ENCODE data around the gene TRIM6.
A peak's percentile ranks its signal among the peaks of the same experiment; 100 is the strongest.
"Not testable (repeated sequence)": the region's sequence is repeated elsewhere in the genome, so short reads cannot be mapped to it uniquely, and the experiment has no call there.

Gene TRIM6

DNA sequence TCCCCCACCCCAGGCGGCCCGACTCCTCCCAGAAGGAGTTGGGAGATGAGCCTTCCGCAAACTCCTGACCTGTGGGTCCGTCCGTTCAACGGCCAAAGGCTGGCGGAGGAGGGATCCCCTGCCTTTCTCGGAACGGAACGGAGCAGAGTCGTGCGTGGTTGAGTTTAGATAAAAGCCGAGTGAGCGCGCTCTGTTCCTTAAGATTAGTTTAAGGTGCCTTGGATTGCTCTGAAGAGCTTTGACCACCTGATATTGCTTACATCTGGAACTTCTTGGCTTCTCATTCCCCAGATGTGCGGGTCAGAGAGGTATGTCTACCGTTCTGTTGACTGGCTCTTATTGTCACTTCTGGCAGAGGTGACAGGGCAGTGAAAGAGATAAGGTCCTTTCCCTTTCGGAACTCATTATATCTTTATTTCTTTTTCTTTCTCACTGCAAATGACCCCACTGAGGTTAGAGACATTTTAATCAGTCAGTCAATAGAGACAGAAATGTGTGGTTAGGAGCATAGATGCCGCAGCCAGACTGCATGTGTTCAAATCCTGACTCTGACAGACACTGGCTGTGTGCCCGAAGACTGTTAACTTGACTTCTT is at the start of gene TRIM6:
TSS of gene TRIM6 (plus strand) at position 31 of the 595 bp plus-strand sequence. CDS start at position 292, 261 bp downstream.
- DNase-seq = no peak

GRCh38 chr11:5547982-5548381 is 48.5 kb upstream of the TRIM6 start:
- DNase-seq = no peak

- no peak for DNase-seq
Measured at GRCh38 chr11:5548440-5548839, 48.0 kb upstream of the TRIM6 start, which contains the start of gene OR52H1. TSS of gene OR52H1 (minus strand) at chr11:5548540. CDS start at chr11:5545505, 3,035 bp downstream.

- DNase-seq = no peak
Measured at GRCh38 chr11:5550440-5551095, 45.9 kb upstream of the TRIM6 start.

GRCh38 chr11:5553343-5553742 is 43.1 kb upstream of the TRIM6 start:
- no peak for DNase-seq

DNA sequence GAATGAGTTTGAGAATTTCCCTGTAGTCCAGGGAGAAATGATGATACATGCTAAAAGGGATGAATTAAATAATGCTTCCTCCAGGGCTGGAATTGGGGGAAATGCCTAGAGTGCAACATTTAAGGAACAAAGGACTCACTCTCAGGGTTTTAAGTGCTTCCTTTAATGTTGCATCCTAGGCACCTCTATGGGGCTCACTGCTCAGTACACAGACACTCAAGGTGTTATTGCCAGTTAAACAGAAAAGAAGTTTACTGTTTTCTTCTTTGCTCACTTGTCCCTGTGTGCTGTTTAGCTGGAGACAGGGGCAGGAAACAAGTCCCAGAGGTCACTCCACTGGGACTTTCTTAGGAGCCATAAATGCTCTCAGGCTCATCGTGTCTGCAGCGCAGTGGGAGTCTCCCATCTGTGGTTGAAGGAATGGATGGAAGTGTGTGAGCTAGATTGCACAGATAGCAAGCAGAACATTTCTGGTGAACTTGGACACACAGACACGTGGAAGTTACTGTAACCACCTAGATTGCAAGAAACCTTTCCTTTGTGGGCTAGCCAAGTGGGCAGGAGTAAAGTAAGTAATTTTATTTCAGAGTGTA is 39.7 kb upstream of the TRIM6 start:
- DNase-seq = no peak

DNA sequence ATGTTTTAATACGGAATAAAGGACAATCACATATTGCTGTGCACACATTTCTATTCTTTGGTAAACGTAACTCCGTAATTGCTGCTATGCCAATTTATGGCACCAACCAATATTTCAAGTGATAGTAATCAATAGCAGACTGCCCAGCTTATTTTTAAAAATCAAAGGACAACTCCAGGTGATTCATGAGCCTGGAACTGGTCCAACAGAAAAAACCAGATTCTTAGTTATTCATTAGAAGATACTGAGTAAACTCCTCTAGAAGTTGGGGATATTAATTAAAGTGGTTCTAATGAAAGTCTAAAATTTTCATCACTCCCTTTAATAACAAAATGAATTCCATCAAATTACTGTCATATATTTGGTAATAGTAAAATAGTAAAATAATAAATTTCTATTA is 38.7 kb upstream of the TRIM6 start:
- no peak for DNase-seq

GRCh38 chr11:5564259-5565019 is 32.0 kb upstream of the TRIM6 start:
- no peak for DNase-seq

DNA sequence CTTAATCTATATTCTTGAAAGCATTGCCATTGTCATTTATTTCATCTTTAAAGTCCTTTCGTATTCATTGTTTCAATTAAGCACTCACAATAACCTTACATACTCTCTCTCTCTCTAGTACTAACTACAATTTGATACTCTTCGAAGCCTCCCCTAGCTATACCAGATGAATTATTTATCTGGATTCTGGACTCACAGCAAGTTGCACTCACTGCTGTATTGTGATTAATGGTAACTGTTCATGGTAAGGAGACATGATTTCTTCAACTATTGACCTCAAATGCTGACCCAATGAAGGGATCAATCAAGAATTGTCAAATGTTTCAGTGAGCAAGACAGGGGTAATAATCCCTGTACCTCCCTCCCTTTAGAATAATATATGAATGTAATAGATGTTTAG is 21.8 kb upstream of the TRIM6 start:
- no peak for DNase-seq

GRCh38 chr11:5575152-5575551 is 21.3 kb upstream of the TRIM6 start:
- DNase-seq = no peak

DNA sequence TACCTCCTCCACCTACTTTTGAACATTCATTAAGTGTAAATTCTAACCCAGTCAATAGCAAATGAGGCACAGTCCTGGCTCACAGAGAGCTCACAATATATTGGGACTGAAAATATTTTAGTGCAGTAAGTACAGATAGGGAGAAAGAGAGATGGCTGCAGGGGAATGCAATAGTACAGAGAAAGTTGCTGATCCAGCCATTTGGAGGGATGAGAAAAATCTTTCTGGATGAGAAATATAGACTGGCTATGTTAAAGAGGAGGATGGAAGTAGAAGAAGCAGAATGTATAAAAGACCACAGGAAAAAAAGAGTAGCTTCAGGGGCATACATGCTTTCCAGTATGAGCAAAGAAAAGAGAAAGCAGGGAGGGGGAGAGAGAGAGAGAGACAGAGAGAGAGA is 19.3 kb upstream of the TRIM6 start:
- no peak for DNase-seq

- DNase-seq = no peak
Measured at GRCh38 chr11:5580577-5580976, 15.9 kb upstream of the TRIM6 start, which contains the start of gene OR52B6. TSS of gene OR52B6 (plus strand) at chr11:5580877. CDS start at chr11:5580877, 0 bp downstream.

- no peak for DNase-seq
Measured at GRCh38 chr11:5581014-5581413, 15.4 kb upstream of the TRIM6 start.

DNA sequence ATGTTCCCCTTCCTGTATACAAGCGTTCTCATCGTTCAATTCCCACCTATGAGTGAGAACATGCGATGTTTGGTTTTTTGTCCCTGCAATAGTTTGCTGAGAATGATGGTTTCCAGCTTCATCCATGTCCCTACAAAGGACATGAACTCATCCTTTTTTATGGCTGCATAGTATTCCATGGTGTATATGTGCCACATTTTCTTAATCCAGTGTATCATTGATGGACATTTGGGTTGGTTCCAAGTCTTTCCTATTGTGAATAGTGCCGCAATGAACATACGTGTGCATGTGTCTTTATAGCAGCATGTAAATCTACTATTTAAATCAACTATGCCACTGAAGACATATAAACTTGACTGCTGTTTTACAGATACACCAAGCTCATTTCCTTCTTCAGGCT is 12.0 kb upstream of the TRIM6 start:
- DNase-seq = not testable (repeated sequence)

- not testable (repeated sequence) for DNase-seq
Measured at GRCh38 chr11:5589906-5590305, 6.5 kb upstream of the TRIM6 start.

GRCh38 chr11:5591613-5592012 is 4.8 kb upstream of the TRIM6 start:
- no peak for DNase-seq

GRCh38 chr11:5592615-5593014 is 3.8 kb upstream of the TRIM6 start:
- no peak for DNase-seq

- DNase-seq = no peak
Measured at GRCh38 chr11:5593146-5593545, 3.3 kb upstream of the TRIM6 start.

GRCh38 chr11:5597953-5598352 is 1.5 kb downstream of the TRIM6 start:
- DNase-seq = no peak

- peak; percentile 38 for DNase-seq
Measured at GRCh38 chr11:5600374-5600851, 4.0 kb downstream of the TRIM6 start.

DNA sequence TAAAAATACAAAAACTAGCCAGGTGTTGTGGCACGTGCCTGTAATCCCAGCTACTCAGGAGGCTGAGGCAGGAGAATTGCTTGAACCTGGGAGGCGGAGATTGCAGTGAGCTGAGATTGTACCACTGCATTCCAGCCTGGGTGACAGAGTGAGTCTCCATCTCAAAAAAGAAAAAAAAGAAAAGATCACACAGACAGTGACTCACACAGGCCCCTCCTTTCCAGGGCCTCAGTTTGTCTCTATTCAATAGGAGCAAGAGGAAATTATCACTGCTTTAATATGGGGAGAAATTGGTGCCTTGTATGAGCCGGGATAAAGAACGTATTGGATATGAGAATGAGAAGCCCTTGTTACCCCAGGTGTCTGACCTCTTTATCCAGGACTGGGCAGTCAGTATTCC is 6.4 kb downstream of the TRIM6 start:
- not testable (repeated sequence) for DNase-seq

GRCh38 chr11:5603326-5603725 is 6.9 kb downstream of the TRIM6 start:
- no peak for DNase-seq

DNA sequence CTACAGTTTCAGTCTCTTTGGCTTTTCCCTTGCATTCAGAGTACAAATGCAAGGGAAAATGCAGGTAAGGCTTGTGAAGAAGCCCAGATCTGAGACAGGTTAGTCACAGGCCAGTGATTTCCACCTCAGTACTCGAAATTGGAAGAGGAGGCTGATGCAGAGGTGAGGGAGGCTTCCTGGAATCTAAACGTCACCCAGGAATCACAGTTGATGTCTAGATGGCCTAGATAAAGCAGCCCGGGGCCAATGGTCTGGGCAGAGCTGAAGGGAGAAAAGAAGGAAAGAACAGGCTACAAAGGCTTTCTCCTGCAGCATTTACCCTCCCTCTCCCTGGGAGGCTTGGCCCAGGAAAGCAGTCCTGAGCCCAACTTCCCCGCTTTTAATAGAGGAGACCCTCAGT is 8.5 kb downstream of the TRIM6 start:
- DNase-seq = no peak
